HFFc6 (cell line): Measurements from ENCODE around the gene ADH5. TPM values are rescaled to one million over a fixed set of nuclear protein-coding genes. Genes with fewer than 3 reads are reported as not detected.

Experiments
- DNase-seq: peaks from one replicate; pipeline ENCODE4 v3.0.0-alpha.2; 2018
- H3K27ac Mint-ChIP-seq: 2 replicates; pipeline ENCODE4 v1.8.0; 2020; ENCODE audit warnings: mild to moderate bottlenecking, mixed read lengths
- H3K27me3 Mint-ChIP-seq: 2 replicates; pipeline ENCODE4 v1.8.0; 2021; ENCODE audit warnings: mild to moderate bottlenecking, moderate library complexity, mixed read lengths; ENCODE audit not compliant: insufficient read depth
- H3K36me3 Mint-ChIP-seq: 2 replicates; pipeline ENCODE4 v1.8.0; 2021; ENCODE audit warnings: low read depth, mixed read lengths
- H3K4me1 Mint-ChIP-seq: 2 replicates; pipeline ENCODE4 v1.8.0; 2020; ENCODE audit warnings: low read depth, mixed read lengths
- H3K4me3 Mint-ChIP-seq: 2 replicates; pipeline ENCODE4 v1.8.0; 2020; ENCODE audit warnings: mild to moderate bottlenecking, moderate library complexity, mixed read lengths
- H3K9me3 Mint-ChIP-seq: 2 replicates; pipeline ENCODE4 v1.8.0; 2020; ENCODE audit warnings: mild to moderate bottlenecking, mixed read lengths
- total RNA-seq, 6 experiments: library from RNA; stranded (reverse); fragmentation: NEBNext Ultra II Directional; extraction: Animal tissue kit (Norgen Biotek cat#: 25700); gene quantifications; 2 replicates in 1 of 6; 3 replicates in 5 of 6; pipeline ENCODE4 v1.2.3, GENCODE V29; 2021
- TF ChIP-seq, protein P1 (sequence below): fragments of 200-600 bp; sonication (generic); IDR thresholded peaks from 2 replicates; pipeline ENCODE4 v1.5.0; 2021; ENCODE audit warnings: antibody characterized with exemption, mild to moderate bottlenecking

The ADH5 gene
- total RNA-seq, 6 experiments from 2014 or later = 193 to 211 (median 205) TPM

- Mint-ChIP-seq H3K27ac (no peak overlapping the region), H3K27me3 (no peaks in the 10 kb centered on the region), H3K4me1 (peaks cover 7% of the 10 kb centered on the region; the same call in 1 of the 2 replicates), H3K4me3 (no peak overlapping the region), H3K36me3 (peaks cover 42% of the 10 kb centered on the region), H3K9me3 (no peaks in the 10 kb centered on the region)
- TF ChIP-seq, protein P1, sequence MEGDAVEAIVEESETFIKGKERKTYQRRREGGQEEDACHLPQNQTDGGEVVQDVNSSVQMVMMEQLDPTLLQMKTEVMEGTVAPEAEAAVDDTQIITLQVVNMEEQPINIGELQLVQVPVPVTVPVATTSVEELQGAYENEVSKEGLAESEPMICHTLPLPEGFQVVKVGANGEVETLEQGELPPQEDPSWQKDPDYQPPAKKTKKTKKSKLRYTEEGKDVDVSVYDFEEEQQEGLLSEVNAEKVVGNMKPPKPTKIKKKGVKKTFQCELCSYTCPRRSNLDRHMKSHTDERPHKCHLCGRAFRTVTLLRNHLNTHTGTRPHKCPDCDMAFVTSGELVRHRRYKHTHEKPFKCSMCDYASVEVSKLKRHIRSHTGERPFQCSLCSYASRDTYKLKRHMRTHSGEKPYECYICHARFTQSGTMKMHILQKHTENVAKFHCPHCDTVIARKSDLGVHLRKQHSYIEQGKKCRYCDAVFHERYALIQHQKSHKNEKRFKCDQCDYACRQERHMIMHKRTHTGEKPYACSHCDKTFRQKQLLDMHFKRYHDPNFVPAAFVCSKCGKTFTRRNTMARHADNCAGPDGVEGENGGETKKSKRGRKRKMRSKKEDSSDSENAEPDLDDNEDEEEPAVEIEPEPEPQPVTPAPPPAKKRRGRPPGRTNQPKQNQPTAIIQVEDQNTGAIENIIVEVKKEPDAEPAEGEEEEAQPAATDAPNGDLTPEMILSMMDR = no peak
- DNase-seq = no peak
Measured at GRCh38 chr4:99079625-99080295, 8.8 kb downstream of the ADH5 start.

DNA sequence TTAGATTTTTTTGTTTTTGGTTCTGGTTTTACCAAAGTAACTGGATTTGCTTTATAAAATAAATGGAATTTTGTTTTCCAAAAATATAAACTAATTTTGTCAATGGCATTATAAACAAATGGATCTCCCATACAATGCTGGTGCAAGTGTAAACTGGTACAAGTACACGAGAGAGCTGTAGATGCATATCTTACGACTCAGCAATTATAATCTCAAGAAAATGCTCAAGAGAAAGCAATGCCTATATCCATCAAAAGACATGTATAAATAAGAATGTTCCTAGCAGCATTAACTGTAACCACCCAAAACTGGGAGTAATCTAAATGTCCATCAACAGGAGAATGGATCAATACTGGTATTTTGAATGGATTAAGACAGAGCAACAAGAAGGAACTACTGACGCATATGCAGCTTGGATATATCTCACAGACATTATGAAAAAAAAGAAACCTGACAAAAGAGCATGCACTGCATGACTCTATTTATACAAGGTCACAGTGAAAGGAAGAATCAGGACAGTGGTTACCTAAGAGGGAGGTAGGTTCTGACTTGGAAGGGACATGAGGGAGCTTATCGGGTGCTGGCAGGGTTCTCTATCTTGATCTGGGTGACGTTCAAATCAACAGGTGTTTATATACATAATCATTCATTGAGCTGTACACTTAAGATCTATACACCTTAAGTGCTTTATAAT lies 9.5 kb downstream of the ADH5 start:
- no peaks in the 10 kb centered on the region for H3K27me3 Mint-ChIP-seq
- TF ChIP-seq, protein P1 = no peak
- H3K27ac Mint-ChIP-seq = no peak overlapping the region
- H3K36me3 Mint-ChIP-seq = peaks cover 42% of the 10 kb centered on the region
- DNase-seq = no peak
- H3K4me1 Mint-ChIP-seq = peaks cover 7% of the 10 kb centered on the region; the same call in 1 of the 2 replicates
- no peak overlapping the region for H3K4me3 Mint-ChIP-seq
- no peaks in the 10 kb centered on the region for H3K9me3 Mint-ChIP-seq

DNA sequence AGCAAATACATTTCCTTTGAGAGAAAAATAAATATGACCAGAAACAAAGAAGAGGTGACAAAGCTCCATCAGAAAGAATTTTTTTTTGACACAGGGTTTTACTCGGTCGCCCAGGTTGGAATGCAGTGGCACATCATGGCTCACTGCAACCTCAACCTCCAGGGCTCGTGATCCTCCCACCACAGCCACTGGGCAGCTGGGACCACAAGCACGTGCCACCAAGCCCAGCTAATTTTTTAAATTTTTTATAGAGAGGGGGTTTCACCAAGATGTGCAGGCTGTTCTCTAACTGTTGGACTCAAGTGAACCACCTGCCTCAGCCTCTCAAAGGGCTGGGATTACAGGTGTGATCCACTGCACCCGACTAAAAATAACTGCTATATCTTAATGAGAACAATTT lies 10.3 kb downstream of the ADH5 start:
- H3K4me1 Mint-ChIP-seq = peaks cover 7% of the 10 kb centered on the region; the same call in 1 of the 2 replicates
- H3K4me3 Mint-ChIP-seq = no peak overlapping the region
- H3K27ac Mint-ChIP-seq = no peak overlapping the region
- peaks cover 42% of the 10 kb centered on the region for H3K36me3 Mint-ChIP-seq
- no peaks in the 10 kb centered on the region for H3K27me3 Mint-ChIP-seq
- H3K9me3 Mint-ChIP-seq = no peaks in the 10 kb centered on the region
- TF ChIP-seq, protein P1 = no peak
- no peak for DNase-seq

DNA sequence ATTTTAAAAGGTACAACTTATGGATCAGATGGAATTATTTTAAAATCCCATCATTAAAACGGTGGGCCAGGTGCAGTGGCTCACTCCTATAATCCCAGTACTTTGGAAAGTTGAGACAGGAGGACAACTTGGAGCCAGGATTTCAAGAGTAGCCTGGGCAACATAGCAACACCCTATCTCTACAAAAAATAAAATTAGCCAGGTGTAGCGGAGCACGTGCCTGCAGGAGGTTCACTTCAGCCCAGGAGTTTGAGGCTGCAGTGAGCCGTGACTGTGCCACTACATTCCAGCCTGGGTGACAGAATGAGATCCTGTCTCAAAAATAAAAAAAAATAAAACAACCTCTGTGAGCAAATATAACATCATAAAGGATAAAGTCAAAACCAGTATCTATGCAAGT lies 11.4 kb downstream of the ADH5 start:
- Mint-ChIP-seq H3K27me3 (no peaks in the 10 kb centered on the region), H3K9me3 (no peaks in the 10 kb centered on the region), H3K27ac (no peak overlapping the region), H3K4me1 (peaks cover 7% of the 10 kb centered on the region; the same call in 1 of the 2 replicates), H3K36me3 (peaks cover 48% of the 10 kb centered on the region), H3K4me3 (no peak overlapping the region)
- no peak for DNase-seq
- TF ChIP-seq, protein P1 = no peak

- Mint-ChIP-seq H3K9me3 (no peaks in the 10 kb centered on the region), H3K27ac (peak overlapping the region; percentile 64), H3K4me3 (no peak overlapping the region), H3K4me1 (peaks cover 7% of the 10 kb centered on the region; the same call in 1 of the 2 replicates), H3K36me3 (peaks cover 44% of the 10 kb centered on the region), H3K27me3 (peaks cover 2% of the 10 kb centered on the region; the same call in 1 of the 2 replicates)
- TF ChIP-seq, protein P1 = no peak
- no peak for DNase-seq
Measured at GRCh38 chr4:99076292-99076976, 12.2 kb downstream of the ADH5 start.
